GM19395 (cell line): ENCODE measurements around the gene SLC12A7.
"Not testable (repeated sequence)": the region's sequence is repeated elsewhere in the genome, so short reads cannot be mapped to it uniquely, and the experiment has no call there.

Source experiments
- ATAC-seq: cut with Tn5 transposase; IDR thresholded peaks from one replicate; pipeline ENCODE4 v1.9.1; 2021; ENCODE audit warnings: mild to moderate bottlenecking, moderate library complexity; ENCODE audit not compliant: unreplicated experiment

The SLC12A7 gene

DNA sequence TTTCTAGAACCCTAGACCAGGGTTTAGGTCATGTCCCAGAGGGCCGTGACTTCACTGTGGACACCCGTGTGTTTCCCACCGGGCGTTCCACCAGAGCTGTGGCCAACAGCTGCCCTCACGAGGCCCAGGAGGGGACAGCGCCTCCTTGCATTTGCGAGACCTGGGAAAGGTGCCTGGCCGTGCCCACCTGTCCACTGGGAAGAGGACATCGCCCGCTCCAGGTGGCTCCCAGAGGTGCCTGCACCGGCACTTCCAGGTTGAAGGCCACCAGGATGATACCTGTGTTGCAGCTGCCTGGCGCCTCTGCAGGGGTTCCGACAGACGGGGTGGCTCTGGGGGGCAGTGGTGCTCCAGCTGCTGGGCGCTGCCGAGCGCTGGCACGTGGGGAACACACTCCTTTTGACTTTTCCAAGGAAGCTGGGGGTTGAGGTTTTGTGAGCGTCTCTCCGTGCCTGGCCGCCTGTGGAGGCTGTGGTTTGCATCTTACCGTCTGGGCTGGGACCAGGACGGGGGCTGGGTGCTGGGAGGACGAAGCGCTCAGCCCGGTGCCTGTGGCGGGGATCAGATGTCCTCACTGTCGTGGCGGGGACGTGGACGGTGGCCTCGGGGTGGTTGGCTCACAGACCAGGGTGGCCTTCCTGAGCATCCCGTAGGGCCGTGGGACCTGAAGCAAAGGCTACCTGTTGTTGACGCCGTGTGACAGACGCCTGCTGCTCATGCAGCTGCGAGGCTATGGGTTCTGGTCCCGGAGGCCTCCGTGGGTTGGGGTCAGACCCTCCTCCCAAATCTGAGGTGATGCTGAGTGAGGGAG lies 84.0 kb downstream of the SLC12A7 start:
- ATAC-seq: no peak

DNA sequence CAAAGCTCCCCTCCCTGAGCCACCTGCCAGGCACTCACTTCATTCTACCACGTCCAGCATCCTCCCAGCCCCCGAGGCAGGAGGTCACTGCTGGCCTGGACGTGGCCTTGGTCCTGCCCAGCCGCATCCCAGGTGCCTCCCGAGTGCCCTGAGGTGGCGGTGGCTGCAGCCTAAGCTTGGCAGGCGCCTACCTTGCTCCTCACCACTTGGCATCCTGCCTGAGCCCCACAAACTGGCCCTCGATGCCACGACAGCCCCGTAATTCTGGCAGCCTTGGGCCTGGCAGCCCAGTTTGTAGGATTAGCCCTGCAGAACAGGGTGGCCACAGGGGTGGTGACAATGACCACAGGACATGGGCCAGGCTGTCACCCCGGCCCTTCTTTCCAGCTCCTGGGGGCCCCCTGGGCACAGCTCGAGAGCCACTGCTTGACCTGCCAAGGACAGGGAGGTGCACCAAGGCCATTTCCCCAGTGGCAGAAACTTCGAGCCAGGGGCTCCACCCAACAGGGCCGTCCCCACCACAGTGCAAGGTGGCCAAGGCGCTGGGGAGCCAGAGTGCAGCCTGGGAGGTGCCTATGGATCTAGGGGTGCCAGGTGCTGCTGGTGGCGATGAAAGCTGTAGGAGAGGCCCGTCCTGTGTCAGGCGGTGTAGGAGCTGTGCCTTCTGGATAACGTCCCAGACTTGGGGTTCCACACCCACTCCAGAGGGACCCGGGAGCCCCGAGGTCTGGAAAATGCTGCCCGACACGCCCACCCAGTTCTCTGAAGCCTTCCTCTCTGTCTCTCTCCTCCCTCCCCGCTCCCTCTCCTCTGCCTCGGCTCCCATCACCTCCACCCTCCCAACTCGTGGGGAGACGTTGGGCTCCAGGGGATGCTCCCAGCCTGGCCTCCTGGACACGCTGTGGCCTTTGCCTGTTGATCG lies 84.9 kb downstream of the SLC12A7 start:
- no peak for ATAC-seq

DNA sequence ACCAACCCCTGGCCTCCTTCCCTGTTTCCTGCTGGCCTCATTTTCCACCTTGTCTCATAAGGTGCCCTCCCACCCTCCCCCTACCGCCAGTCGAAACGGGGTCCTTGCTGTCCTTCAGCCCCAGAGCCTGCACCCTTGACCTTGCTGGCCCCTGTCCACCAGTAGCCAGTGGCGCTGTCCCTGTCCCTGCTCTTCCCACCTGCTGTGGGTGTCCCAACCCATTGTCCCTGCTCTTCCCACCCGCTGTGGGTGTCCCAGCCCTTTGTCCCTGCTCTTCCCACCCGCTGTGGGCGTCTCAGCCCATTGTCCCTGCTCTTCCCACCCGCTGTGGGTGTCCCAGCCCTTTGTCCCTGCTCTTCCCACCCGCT lies 89.9 kb downstream of the SLC12A7 start:
- ATAC-seq: not testable (repeated sequence)

DNA sequence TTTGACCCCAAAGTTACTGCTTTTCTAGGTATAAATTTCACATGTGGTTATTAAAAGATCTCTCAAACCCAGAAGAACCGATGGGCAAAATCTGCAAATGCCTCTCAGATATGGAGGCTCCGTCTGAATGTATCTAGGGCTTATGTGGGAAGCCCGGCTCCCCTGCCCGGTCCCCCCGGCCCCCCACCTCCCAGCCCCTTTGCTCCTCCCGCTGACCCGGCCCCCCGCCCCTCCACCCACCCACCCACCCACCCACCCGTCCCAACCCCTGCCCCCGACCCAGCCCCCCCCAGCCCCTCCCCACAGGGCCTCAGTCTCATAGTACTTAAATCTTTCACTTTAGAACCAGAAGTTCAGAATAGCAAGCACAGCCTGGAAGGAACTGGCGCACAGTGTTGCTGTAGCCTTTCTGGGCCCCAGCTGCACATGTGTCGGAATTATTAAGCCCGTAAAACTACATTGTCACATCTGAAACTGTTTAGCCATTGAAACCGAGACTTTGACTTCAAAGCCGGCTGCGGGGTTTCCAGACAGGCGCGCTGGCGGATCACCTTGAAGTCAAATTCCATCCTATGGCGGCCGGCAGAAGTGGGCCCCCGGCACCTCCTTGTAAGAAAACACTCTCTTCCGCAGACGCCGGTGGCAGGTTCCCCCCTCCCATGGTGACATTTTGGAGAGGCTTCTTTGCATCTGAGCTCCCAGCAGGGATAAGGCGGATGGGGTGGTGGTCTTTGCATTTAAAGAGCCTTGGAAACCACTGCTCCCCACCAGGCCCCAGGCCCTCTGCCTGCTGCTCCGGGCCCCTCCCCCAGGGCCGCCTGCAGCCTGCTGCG lies 90.5 kb downstream of the SLC12A7 start:
- ATAC-seq: no peak

DNA sequence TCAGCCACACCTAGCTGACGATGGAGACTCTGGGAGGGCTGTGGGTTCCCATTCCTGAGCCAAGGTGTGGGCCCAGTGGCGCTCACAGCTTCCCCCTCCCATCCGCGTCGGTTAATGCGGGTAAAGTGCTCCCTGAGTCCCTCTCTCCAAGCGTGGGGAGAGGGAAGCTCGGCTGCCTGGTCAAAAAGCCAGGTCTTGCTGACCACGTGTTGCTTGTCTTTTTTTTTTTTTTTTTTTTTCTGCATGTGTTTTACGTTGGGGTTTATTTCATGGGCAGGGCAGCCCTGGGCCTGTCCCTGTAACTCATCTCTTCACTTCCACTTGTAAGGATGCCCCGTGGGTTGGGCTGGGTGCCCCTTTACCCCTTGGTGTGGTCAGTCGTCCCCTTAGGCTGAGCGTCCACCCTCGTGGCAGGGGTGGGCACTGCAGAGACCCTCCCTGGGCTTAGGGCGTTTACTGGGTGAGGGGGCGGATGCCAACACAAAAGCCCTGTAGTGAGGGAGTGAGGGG lies 91.4 kb downstream of the SLC12A7 start:
- ATAC-seq: no peak

DNA sequence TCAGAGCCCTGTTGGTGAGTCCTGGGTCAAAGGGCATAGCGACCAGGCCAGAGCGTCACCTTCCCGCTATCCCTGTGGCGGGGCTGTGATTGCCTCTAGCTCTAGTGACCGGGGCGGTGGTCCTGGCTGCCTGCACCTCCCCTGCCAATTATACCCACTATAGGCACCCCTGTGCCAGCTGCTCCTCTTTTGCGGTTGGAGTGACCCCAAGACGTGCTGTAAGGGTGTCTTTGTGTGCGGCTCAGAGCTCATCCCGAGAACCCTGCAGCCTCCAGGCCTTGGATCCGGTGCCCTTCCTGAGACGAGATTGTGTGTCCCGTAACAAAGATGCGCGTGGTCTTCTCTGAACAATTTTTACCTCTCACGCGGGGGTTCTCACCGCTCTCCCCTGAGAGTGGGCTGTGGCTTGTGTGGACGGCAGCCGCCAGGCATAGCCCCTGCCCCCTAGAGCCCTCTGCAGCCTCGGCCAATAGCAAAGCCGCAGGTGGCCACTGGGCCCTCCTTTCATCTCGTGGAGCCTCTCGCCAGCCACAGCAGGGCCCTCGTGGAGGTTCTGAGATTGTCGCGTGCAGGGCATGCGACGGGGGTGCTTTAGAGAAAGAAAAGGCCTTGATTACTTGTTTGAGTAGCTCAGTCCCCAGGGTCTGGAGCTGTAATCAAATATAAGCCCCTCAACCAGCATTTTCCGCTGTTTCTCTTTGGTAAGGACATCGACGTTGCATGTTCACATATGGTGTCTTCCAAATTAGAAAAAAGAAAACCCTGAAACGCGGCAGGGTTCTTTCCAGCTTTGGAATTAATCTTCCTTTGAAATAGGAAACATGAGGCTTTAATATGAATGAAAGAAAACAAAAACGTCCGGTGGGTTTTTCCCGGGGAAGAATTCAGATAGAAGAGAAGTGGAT lies 92.6 kb downstream of the SLC12A7 start:
- no peak for ATAC-seq

DNA sequence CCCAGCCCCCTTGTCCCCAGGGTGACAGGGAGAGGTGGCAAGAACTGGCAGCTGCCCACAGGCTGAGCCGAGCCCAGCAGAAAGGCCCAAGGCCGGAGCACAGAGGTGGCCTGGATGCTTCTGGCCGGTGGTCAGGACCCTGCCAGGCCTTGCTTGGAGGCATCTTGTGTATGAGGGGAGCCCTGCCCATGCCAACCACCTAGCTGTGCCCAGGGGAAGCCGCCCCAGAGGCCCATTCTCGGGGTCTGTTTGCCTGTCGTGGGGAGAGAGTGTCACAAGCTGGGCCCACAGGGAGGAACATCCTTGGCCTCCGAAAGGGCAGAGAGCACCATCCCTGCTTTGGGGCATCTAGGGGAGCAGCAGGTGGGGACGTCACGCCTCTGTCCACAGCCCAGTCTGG lies 93.3 kb downstream of the SLC12A7 start:
- ATAC-seq: no peak

DNA sequence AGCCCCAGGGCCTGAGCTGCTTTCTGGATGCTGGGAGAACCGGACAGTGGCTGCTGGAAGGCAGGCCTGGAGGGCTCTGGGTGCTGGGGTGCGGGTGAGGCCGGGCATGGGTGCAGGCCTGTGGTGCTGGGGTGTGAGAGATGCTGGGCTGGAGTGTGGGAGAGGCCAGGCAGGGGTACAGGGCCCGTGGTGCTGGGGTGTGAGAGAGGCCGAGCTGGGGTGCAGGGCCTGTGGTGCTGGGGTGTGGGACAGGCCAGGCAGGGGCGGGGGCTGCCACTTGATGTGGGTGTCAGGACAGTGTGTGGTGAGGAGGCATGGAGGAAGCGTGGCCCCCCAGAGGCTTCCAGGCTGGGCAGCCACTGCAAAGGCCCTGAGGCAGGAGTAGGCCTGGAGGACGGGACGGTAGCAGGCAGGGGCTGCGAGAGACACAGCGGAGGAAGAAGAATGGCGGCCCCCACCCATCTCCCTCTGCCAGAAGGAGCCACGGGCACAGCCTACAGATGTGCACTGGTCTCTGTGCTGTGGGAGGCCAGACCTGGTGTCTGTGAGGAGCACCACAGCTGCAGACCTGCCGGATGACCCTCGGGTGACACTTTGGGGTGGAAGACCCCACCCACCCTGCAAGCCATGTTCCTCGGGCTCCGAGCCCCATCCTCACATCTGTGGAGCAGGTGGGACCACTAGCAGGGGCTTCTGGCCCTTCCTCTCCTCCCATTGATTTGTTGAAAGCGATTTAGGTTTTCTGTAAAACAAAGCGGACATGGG lies 94.0 kb downstream of the SLC12A7 start:
- no peak for ATAC-seq

DNA sequence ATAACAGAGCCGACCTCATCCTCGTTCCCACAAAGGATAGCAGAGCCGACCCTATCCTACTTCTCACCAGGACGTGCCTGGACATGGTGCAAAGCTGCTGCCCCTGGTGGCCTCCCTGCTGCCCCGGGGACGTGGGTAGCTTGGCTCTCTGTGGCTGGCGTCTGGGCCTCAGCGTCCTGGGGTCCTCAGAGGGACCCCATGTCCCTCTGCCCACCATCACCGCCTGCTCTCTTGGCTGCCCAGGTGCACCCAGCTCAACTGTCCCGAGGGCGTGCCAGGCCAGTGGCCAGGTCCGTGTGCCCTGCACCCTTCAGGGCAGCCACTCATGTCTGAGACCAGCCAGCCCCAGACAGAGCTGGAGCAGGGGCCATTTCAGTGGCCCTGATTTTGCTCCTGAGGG lies 94.8 kb downstream of the SLC12A7 start:
- no peak for ATAC-seq

DNA sequence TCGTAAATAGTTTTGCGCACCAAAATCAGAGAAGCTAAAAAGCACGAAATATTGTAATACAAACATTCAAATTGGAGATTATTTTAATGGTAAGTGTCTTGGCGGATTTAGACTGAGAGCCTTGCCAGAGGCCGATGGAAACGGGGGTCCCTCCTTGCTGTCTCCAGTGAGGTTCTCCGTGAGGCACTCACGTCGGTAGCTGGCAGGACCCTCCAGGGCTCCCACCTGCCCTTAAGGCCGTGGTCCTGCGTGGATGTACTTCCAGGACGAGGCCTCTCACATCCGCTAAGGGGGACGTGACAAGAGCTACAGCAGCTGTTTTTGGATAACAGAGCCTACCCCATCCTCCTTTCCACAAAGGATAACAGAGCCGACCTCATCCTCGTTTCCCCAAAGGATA lies 95.4 kb downstream of the SLC12A7 start:
- ATAC-seq: no peak

DNA sequence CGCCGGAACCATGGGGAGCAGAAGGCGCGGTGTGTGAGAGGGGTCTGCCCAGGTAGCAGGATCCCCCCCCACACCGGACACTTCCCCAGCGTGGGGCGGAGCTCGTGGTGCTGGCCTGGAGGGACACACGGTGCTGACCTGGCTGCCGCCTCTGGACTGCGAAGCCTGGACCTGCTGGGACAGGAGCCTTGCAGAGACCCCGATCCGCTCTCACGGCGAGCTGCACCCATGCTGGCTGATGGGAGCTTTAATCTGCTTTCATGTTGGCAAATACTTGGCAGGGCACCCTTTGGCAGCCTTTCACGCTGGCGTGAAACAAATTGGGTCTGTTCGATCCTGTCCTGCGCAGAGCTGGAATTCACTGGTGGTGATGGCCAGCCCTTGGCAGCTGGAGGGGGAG lies 95.8 kb downstream of the SLC12A7 start:
- ATAC-seq: no peak

DNA sequence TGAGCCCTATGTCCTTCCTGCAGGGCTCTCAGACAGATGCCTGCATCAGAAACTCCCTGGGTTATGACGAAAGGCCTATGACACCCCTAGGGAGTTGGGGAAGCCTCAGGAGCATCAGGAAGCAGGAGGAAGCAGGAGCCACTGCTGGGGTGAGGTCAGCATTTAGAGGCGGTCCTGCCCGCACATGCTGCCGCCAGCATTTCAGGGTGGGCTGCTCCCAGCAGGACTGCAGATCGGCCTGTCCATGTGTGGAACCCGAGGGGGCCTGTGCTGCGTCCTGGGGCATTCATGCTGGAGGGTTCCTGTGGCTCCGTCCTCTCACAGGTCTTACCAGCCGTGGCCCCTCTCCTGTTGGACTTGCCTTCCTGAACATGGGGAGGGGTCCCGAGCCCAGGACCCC lies 96.4 kb downstream of the SLC12A7 start:
- ATAC-seq: no peak

DNA sequence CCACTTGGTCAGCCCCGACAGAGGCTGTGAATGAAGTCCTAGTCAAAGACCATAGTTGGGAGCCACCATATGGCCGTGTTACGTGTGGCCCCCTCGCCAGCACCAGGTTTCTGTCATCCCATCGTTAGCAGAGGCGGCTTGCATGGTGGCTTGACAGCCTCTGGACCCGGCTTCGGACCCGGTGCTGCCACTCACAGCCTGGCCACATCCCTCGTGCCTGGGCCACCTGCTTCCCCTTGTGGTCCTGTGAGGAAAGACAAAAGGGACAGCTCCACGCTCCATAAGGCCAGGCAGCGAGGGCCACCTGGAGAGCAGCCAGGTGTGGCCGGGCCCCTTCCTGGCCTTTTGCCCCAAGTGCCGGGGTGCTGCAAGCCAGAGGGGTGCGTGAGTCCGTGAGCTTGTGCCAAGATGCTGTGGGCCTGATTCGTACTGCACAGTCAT lies 97.1 kb downstream of the SLC12A7 start:
- ATAC-seq: no peak

DNA sequence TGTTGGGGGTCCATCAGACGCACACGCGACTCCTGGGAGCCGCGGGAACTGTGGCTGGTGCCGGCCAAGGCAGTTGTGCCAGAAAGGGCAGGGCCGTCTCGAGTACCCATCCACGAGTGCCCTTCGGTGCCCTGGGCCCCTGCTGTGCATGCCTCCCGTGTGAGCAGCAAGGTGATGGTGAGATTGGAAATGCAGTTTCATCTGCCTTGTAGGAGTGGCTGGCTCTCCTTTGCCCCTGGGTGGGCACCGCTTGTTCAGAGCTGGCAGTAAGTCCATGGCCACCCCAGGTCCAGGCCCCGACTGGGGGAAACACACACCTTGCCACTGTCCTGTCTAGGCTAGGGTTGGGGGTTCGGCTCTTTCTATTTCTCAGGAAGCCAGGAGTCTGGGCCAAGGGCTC lies 97.5 kb downstream of the SLC12A7 start:
- no peak for ATAC-seq

DNA sequence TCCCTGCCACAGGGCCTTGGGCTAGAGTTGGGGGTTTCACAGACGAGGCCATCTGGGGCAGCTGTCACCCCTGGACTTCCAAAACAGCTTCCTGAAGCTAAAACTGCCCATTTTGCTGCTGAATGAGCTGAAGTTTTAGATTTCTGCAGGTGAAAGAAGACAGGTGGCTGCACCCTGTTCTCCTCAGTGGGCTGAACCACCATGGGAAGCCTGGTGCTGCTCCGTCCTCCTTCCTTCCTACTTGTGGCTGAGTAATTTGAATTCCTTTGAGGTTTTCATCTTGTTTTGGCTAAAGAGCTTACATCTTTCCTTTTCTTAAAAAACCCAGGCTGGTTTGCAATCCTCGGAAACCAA lies 97.9 kb downstream of the SLC12A7 start:
- no peak for ATAC-seq

DNA sequence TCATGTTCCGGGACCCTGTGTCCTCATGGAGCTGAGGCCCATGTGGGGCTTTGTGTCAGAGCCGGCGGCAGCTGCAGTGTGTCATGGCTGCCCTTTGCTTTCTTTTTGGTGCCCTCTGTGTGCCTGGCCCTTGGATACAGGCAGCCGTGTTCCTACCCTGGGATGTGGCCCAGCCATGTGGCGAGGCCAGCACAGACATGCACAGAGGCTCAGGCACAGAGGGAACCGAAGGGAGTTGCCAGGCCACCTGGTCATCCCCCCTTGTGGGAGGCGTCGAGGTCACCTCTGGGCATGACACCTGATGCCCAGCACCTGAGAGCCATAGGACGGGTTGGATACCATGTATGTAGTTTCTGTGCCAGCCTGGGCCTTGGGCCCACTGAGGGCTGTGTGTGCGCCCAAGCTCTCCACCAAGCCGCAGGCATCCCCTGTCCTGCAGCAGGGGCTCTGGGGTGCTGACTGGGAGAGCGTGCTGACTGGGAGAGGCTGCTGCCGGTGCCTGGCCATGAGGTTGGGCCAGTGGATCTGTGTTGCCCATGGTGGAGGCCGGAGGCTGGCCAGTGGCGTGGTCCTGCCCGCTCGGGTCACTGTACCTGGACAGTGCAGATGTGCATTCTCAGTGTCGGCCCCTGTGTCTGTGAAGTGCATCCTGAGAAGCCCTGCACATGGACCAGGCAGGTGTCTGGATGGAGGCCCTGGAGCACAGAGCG lies 98.5 kb downstream of the SLC12A7 start:
- ATAC-seq: no peak

DNA sequence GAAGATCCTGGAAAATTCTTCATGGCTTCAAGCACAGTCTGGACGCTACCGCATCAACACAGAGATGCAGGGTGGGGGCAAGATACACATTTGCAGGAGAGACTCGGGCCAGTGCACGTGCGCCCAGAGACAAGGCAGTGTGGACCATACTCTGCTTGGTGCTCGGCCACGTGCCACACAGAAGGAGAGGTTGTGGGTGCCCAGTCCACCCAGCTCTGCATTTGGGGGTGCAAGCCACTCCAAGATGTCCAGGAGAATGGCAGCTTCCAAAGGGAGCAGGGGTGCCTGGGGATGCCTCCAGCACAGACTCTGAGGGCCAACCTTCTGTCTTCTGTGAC lies 99.0 kb downstream of the SLC12A7 start:
- no peak for ATAC-seq

DNA sequence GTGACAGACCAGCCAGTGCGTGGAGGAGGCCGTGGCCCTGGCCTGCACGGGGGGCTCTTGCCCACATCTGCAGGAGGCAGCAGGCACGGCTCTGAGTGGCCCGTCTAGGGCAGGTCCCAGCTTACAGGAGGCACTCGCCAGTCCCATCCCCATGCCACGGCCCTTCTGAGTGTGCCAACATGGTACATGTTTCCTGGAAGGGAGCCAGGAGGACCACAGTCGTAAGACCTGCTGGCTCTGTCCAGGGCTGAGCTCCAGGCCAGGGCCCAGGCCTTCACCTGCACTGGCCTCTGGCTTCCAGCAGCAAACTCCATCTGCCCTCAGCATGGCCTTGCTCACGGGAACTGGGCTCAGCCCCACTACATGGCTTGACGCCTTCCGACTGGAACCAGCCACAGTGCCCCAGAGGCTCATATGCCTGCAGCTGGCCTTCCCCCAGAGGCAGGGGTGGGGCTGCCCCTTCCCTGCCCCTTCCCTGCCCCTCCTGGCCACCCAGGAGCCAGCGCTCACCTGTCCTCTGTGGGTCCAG lies 99.5 kb downstream of the SLC12A7 start:
- no peak for ATAC-seq
